Karpas-422 (cell line): ENCODE data around the gene DMBT1. TPM values are rescaled to one million over a fixed set of nuclear protein-coding genes. Genes with fewer than 3 reads are reported as not detected.
A peak's percentile ranks its signal among the peaks of the same experiment; 100 is the strongest.
"Not testable (repeated sequence)": the region's sequence is repeated elsewhere in the genome, so short reads cannot be mapped to it uniquely, and the experiment has no call there.

Experiments used
- DNase-seq: peaks from one replicate; pipeline ENCODE4 v3.0.0-alpha.2; 2015
- H2AFZ ChIP-seq: fragments of 200-600 bp; sonication (generic); 2 replicates; pipeline ENCODE4 v1.6.1; 2014; ENCODE audit warnings: antibody characterized with exemption, low read length, mixed read lengths
- H3K27ac ChIP-seq: fragments of 200-600 bp; sonication (generic); 2 replicates; pipeline ENCODE4 v1.5.1; 2014; ENCODE audit warnings: mild to moderate bottlenecking, low read length, moderate library complexity
- H3K27me3 ChIP-seq: fragments of 200-600 bp; sonication (generic); 2 replicates; pipeline ENCODE4 v1.6.1; 2014; ENCODE audit warnings: low read length, mixed read lengths
- H3K36me3 ChIP-seq: fragments of 200-600 bp; sonication (generic); 2 replicates; pipeline ENCODE4 v1.6.1; 2014; ENCODE audit warnings: low read length, mixed read lengths; ENCODE audit not compliant: insufficient read depth
- H3K4me1 ChIP-seq: fragments of 200-600 bp; sonication (generic); 2 replicates; pipeline ENCODE4 v1.6.1; 2014; ENCODE audit warnings: mild to moderate bottlenecking, low read length, mixed read lengths
- H3K4me2 ChIP-seq: fragments of 200-600 bp; sonication (generic); 2 replicates; pipeline ENCODE4 v1.6.1; 2014; ENCODE audit warnings: low read length, low read depth, mild to moderate bottlenecking; ENCODE audit not compliant: poor library complexity, severe bottlenecking
- H3K4me3 ChIP-seq: fragments of 200-600 bp; sonication (generic); 2 replicates; pipeline ENCODE4 v1.5.1; 2014; ENCODE audit warnings: mild to moderate bottlenecking, antibody characterized with exemption, low read length, mixed read lengths
- H3K79me2 ChIP-seq: fragments of 200-600 bp; sonication (generic); 2 replicates; pipeline ENCODE4 v1.6.1; 2014; ENCODE audit warnings: mild to moderate bottlenecking, low read length, mixed read lengths
- H3K9ac ChIP-seq: fragments of 200-600 bp; sonication (generic); 2 replicates; pipeline ENCODE4 v1.6.0; 2014; ENCODE audit warnings: low read length
- H3K9me2 ChIP-seq: fragments of 200-600 bp; sonication (generic), shearing (Covaris generic); replicated peaks from 2 replicates; pipeline ENCODE4 v1.6.0; 2014; ENCODE audit warnings: mild to moderate bottlenecking, low read length, moderate library complexity; ENCODE audit not compliant: insufficient read depth
- H3K9me3 ChIP-seq: fragments of 300-700, 200-600 bp; sonication (generic); 2 replicates; pipeline ENCODE4 v1.6.1; 2014; ENCODE audit warnings: low read length, mixed read lengths
- H4K20me1 ChIP-seq: fragments of 200-600 bp; sonication (generic); 2 replicates; pipeline ENCODE4 v1.6.1; 2014; ENCODE audit warnings: mild to moderate bottlenecking, antibody characterized with exemption, low read length, low read depth; ENCODE audit not compliant: insufficient read depth
- total RNA-seq: library from RNA; depleted of rRNA; stranded (reverse); fragments of >200 nt; shearing (Covaris generic); gene quantifications from 2 replicates; pipeline ENCODE4 v1.2.3, GENCODE V29; 2014; ENCODE audit warnings: low replicate concordance

Gene DMBT1
- total RNA-seq, 1 experiment from 2014 or later: not detected

- no peaks in the 10 kb centered on the region for H3K9me3 ChIP-seq
- no peak for DNase-seq
- no peaks in the 10 kb centered on the region for H3K36me3 ChIP-seq
- no peak overlapping the region for H3K9ac ChIP-seq
- no peak overlapping the region for H3K4me2 ChIP-seq
- no peaks in the 10 kb centered on the region for H3K27me3 ChIP-seq
- H3K4me3 ChIP-seq: no peak overlapping the region
- no peak overlapping the region for H2AFZ ChIP-seq
- no peaks in the 10 kb centered on the region for H3K4me1 ChIP-seq
- no peaks in the 10 kb centered on the region for H4K20me1 ChIP-seq
- no peak overlapping the region for H3K27ac ChIP-seq
- H3K79me2 ChIP-seq: no peaks in the 10 kb centered on the region
- H3K9me2 ChIP-seq: no peaks in the 10 kb centered on the region
Observed at GRCh38 chr10:122592161-122592560, 31.6 kb downstream of the DMBT1 start.

- no peak overlapping the region for H3K27ac ChIP-seq
- H3K9me3 ChIP-seq: no peaks in the 10 kb centered on the region
- DNase-seq: no peak
- H3K36me3 ChIP-seq: no peaks in the 10 kb centered on the region
- no peak overlapping the region for H2AFZ ChIP-seq
- H3K79me2 ChIP-seq: no peaks in the 10 kb centered on the region
- no peak overlapping the region for H3K9ac ChIP-seq
- no peak overlapping the region for H3K4me2 ChIP-seq
- H3K4me3 ChIP-seq: no peak overlapping the region
- no peaks in the 10 kb centered on the region for H3K4me1 ChIP-seq
- H3K27me3 ChIP-seq: no peaks in the 10 kb centered on the region
- no peaks in the 10 kb centered on the region for H3K9me2 ChIP-seq
- no peaks in the 10 kb centered on the region for H4K20me1 ChIP-seq
Observed at GRCh38 chr10:122617476-122618270, 57.1 kb downstream of the DMBT1 start.

- Histone ChIP-seq H3K4me2 (no peak overlapping the region), H3K9ac (no peak overlapping the region), H3K4me3 (no peak overlapping the region), H3K27me3 (no peaks in the 10 kb centered on the region), H3K79me2 (no peaks in the 10 kb centered on the region), H3K9me3 (no peaks in the 10 kb centered on the region), H4K20me1 (no peaks in the 10 kb centered on the region), H3K9me2 (no peaks in the 10 kb centered on the region), H3K27ac (no peak overlapping the region), H2AFZ (no peak overlapping the region), H3K4me1 (no peaks in the 10 kb centered on the region), H3K36me3 (no peaks in the 10 kb centered on the region)
- DNase-seq: peak; percentile 27
Observed at GRCh38 chr10:122618461-122619165, 58.1 kb downstream of the DMBT1 start.

GRCh38 chr10:122620961-122621360, 60.4 kb downstream of the DMBT1 start:
- not testable (repeated sequence) for H2AFZ ChIP-seq, H3K79me2 ChIP-seq, H3K27ac ChIP-seq, H3K4me3 ChIP-seq, H3K9me2 ChIP-seq, H3K36me3 ChIP-seq, H3K9ac ChIP-seq, H4K20me1 ChIP-seq, H3K9me3 ChIP-seq, H3K4me1 ChIP-seq, H3K27me3 ChIP-seq, H3K4me2 ChIP-seq
- DNase-seq: peak; percentile 31

GRCh38 chr10:122624546-122624945, 64.0 kb downstream of the DMBT1 start:
- no peaks in the 10 kb centered on the region for H3K79me2 ChIP-seq
- H2AFZ ChIP-seq: no peak overlapping the region
- no peak overlapping the region for H3K4me2 ChIP-seq
- H3K9ac ChIP-seq: no peak overlapping the region
- no peaks in the 10 kb centered on the region for H4K20me1 ChIP-seq
- no peaks in the 10 kb centered on the region for H3K36me3 ChIP-seq
- DNase-seq: no peak
- no peak overlapping the region for H3K4me3 ChIP-seq
- H3K9me2 ChIP-seq: no peaks in the 10 kb centered on the region
- H3K9me3 ChIP-seq: no peaks in the 10 kb centered on the region
- H3K27ac ChIP-seq: no peak overlapping the region
- no peaks in the 10 kb centered on the region for H3K27me3 ChIP-seq
- no peaks in the 10 kb centered on the region for H3K4me1 ChIP-seq

- Histone ChIP-seq H3K4me3 (no peak overlapping the region), H3K27ac (no peak overlapping the region), H3K4me1 (no peaks in the 10 kb centered on the region), H3K9ac (no peak overlapping the region), H3K9me3 (no peaks in the 10 kb centered on the region), H2AFZ (no peak overlapping the region), H4K20me1 (no peaks in the 10 kb centered on the region), H3K36me3 (no peaks in the 10 kb centered on the region), H3K27me3 (no peaks in the 10 kb centered on the region), H3K4me2 (no peak overlapping the region), H3K9me2 (no peaks in the 10 kb centered on the region), H3K79me2 (no peaks in the 10 kb centered on the region)
- no peak for DNase-seq
Observed at GRCh38 chr10:122630526-122630925, 70.0 kb downstream of the DMBT1 start.

GRCh38 chr10:122632031-122632430, 71.5 kb downstream of the DMBT1 start:
- Histone ChIP-seq H2AFZ (no peak overlapping the region), H3K9ac (no peak overlapping the region)
- no peak for DNase-seq

GRCh38 chr10:122632576-122632975, 72.0 kb downstream of the DMBT1 start:
- no peak overlapping the region for H3K4me3 ChIP-seq
- no peaks in the 10 kb centered on the region for H3K36me3 ChIP-seq
- H3K4me2 ChIP-seq: no peak overlapping the region
- no peak overlapping the region for H3K27ac ChIP-seq
- no peak for DNase-seq
- H3K27me3 ChIP-seq: no peaks in the 10 kb centered on the region
- H2AFZ ChIP-seq: no peak overlapping the region
- no peaks in the 10 kb centered on the region for H4K20me1 ChIP-seq
- H3K9ac ChIP-seq: no peak overlapping the region
- H3K4me1 ChIP-seq: no peaks in the 10 kb centered on the region
- H3K9me2 ChIP-seq: no peaks in the 10 kb centered on the region
- H3K79me2 ChIP-seq: no peaks in the 10 kb centered on the region
- no peaks in the 10 kb centered on the region for H3K9me3 ChIP-seq

More at GRCh38 chr10:122632031-122632430, 71.5 kb downstream of the DMBT1 start:
- no peak overlapping the region for H3K4me2 ChIP-seq
- no peaks in the 10 kb centered on the region for H3K79me2 ChIP-seq
- H3K36me3 ChIP-seq: no peaks in the 10 kb centered on the region
- no peak overlapping the region for H3K27ac ChIP-seq
- no peaks in the 10 kb centered on the region for H3K4me1 ChIP-seq
- no peaks in the 10 kb centered on the region for H3K27me3 ChIP-seq
- H3K9me3 ChIP-seq: no peaks in the 10 kb centered on the region
- H4K20me1 ChIP-seq: no peaks in the 10 kb centered on the region
- H3K4me3 ChIP-seq: no peak overlapping the region
- no peaks in the 10 kb centered on the region for H3K9me2 ChIP-seq
